ENCODE results near the gene MBNL2. TPM values are rescaled to one million over a fixed set of nuclear protein-coding genes. Genes with fewer than 3 reads are reported as not detected.

The MBNL2 gene
- total and polyA plus RNA-seq, 2 experiments from 2014 or later = 0.55 to 3.2 TPM

GRCh38 chr13:97385146-97385545, 163.0 kb downstream of the MBNL2 start:
- no peak overlapping the region for H3K4me3 Mint-ChIP-seq
- Histone ChIP-seq H4K20me1 (replicated peaks; ENCODE audit: insufficient read depth) (no peaks in the 10 kb centered on the region), H3K4me2 (no peak overlapping the region), H3K79me2 (replicated peaks; ENCODE audit: insufficient read depth) (no peaks in the 10 kb centered on the region), H3K9me2 (ENCODE audit: insufficient read depth) (peaks cover 11% of the 10 kb centered on the region), H3F3A (replicated peaks; ENCODE audit: low read depth) (no peaks in the 10 kb centered on the region), H3K4me3 (no peak overlapping the region), H3K27ac (ENCODE audit: low read depth) (no peak overlapping the region), H3K36me3 (ENCODE audit: insufficient read depth) (no peaks in the 10 kb centered on the region), H2AFZ (no peak overlapping the region), H3K4me1 (ENCODE audit: insufficient read depth) (no peaks in the 10 kb centered on the region), H3K27me3 (ENCODE audit: insufficient read depth) (no peaks in the 10 kb centered on the region)
- H3K36me3 Mint-ChIP-seq (ENCODE audit: low read depth) = no peaks in the 10 kb centered on the region
- no peak for ATAC-seq
- no peak for TF ChIP-seq REST (IDR thresholded peaks at IDR 0.05; ENCODE audit: unreplicated experiment)
- no peak for TF ChIP-seq STAT1 (IDR thresholded peaks at IDR 0.05; ENCODE audit: unreplicated experiment)
- TF ChIP-seq EZH2phosphoT487 (IDR thresholded peaks at IDR 0.05; ENCODE audit: unreplicated experiment) = no peak
- no peak for TF ChIP-seq NANOG (IDR thresholded peaks at IDR 0.05; ENCODE audit: borderline replicate concordance)
- H3K9me3 Mint-ChIP-seq = no peaks in the 10 kb centered on the region; the same call in 2 of the 3 replicates
- DNase-seq (ENCODE audit: low spot score) = no peak
- no peaks in the 10 kb centered on the region for H3K27me3 Mint-ChIP-seq (ENCODE audit: insufficient read depth, low read depth, poor library complexity)
- H3K27ac Mint-ChIP-seq = no peak overlapping the region
- H3K4me1 Mint-ChIP-seq = no peaks in the 10 kb centered on the region

GRCh38 chr13:97385854-97386253, 163.7 kb downstream of the MBNL2 start:
- ATAC-seq (no peak), DNase-seq (ENCODE audit: low spot score) (no peak)
- H3K4me2 ChIP-seq = no peak overlapping the region
- Mint-ChIP-seq H3K36me3 (ENCODE audit: low read depth) (no peaks in the 10 kb centered on the region), H3K4me1 (no peaks in the 10 kb centered on the region), H3K27ac (no peak overlapping the region), H3K27me3 (ENCODE audit: insufficient read depth, low read depth, poor library complexity) (no peaks in the 10 kb centered on the region), H3K9me3 (no peaks in the 10 kb centered on the region; the same call in 2 of the 3 replicates), H3K4me3 (no peak overlapping the region)
- H3K4me1 ChIP-seq (ENCODE audit: insufficient read depth) = no peaks in the 10 kb centered on the region
- no peak overlapping the region for H2AFZ ChIP-seq
- H3K9me2 ChIP-seq (ENCODE audit: insufficient read depth) = peaks cover 11% of the 10 kb centered on the region
- H3K27ac ChIP-seq (ENCODE audit: low read depth) = no peak overlapping the region
- no peaks in the 10 kb centered on the region for H3K36me3 ChIP-seq (ENCODE audit: insufficient read depth)
- H3K79me2 ChIP-seq (replicated peaks; ENCODE audit: insufficient read depth) = no peaks in the 10 kb centered on the region
- H3K27me3 ChIP-seq (ENCODE audit: insufficient read depth) = no peaks in the 10 kb centered on the region
- H3F3A ChIP-seq (replicated peaks; ENCODE audit: low read depth) = no peaks in the 10 kb centered on the region
- no peak overlapping the region for H3K4me3 ChIP-seq
- TF ChIP-seq ZNF114 (CRISPR knock-in tag; IDR thresholded peaks at IDR 0.05) = no peak
- no peak for TF ChIP-seq ZNF462 (CRISPR knock-in tag; IDR thresholded peaks at IDR 0.05)
- no peak for TF ChIP-seq STAT1 (IDR thresholded peaks at IDR 0.05; ENCODE audit: unreplicated experiment)
- no peak for TF ChIP-seq CTCF (conservative IDR thresholded peaks at IDR 0.05; ENCODE audit: low read depth in 2 of 2)
- no peak for TF ChIP-seq NANOG (IDR thresholded peaks at IDR 0.05; ENCODE audit: borderline replicate concordance)
- no peaks in the 10 kb centered on the region for H4K20me1 ChIP-seq (replicated peaks; ENCODE audit: insufficient read depth)
